Measurements from ENCODE around the gene STAT5A.

STAT5A gene

DNA sequence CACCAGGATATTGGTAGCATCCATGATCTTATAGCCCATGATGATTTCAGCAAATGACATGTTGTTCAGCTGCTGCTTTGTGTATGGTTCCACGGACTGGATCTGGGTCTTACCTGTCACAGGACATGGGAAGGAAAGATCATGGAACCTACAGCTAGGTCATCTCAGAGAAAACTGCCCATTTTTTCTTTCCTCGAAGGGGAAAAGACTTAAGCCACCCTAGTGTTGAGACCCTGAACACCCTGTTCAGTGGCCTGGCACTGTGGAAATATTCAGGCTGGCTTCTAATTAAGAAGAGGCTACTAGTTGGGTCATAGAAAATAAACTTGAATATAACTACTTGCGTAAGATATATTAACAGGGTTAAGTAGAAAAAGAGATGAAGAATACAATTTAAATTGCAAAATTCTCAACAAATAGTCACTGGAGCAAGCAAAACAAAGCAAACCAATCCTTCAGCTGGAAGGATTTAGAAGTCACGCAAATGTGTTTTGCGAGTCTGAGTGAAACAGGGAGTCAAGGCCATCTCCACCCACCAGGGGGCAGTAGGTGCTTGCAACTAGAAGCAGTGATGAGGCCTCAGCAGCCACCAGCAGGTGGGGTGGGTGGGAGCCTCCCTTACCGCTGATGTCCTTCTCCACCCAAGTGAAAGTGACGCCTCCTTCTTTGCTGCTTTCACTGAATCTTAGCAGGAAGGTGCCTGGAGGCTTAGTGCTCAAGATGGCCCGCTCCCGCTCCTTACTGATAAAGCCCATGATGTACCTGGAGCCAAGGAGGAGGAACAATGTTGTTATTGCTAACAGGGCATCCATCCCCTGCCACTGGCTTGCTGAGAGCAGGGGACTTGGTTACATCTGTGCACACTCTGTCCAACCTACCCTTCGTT is 34.3 kb downstream of the STAT5A start:
- no peak for TF ChIP-seq GATA3 (IDR thresholded peaks at IDR 0.05; ENCODE audit: low read depth, low read length)
- no peak for TF ChIP-seq GATA2 (IDR thresholded peaks at IDR 0.05; ENCODE audit: low read depth, low read length)

GRCh38 chr17:42323268-42323773 is 35.0 kb downstream of the STAT5A start:
- no peak for TF ChIP-seq GATA3 (IDR thresholded peaks at IDR 0.05; ENCODE audit: low read depth, low read length)
- TF ChIP-seq GATA2 (IDR thresholded peaks at IDR 0.05; ENCODE audit: low read depth, low read length) = no peak

GRCh38 chr17:42325026-42325425 is 36.7 kb downstream of the STAT5A start:
- TF ChIP-seq GATA2 (IDR thresholded peaks at IDR 0.05; ENCODE audit: low read depth, low read length) = no peak
- no peak for TF ChIP-seq GATA3 (IDR thresholded peaks at IDR 0.05; ENCODE audit: low read depth, low read length)

GRCh38 chr17:42329025-42329976 is 41.0 kb downstream of the STAT5A start:
- TF ChIP-seq GATA2 (IDR thresholded peaks at IDR 0.05; ENCODE audit: low read depth, low read length) (no peak), GATA3 (IDR thresholded peaks at IDR 0.05; ENCODE audit: low read depth, low read length) (no peak)

GRCh38 chr17:42333053-42333452 is 44.8 kb downstream of the STAT5A start:
- TF ChIP-seq GATA3 (IDR thresholded peaks at IDR 0.05; ENCODE audit: low read depth, low read length) (no peak), GATA2 (IDR thresholded peaks at IDR 0.05; ENCODE audit: low read depth, low read length) (no peak)

- TF ChIP-seq GATA3 (IDR thresholded peaks at IDR 0.05; ENCODE audit: low read depth, low read length) = no peak
- no peak for TF ChIP-seq GATA2 (IDR thresholded peaks at IDR 0.05; ENCODE audit: low read depth, low read length)
These were observed 46.4 kb downstream of the STAT5A start for GRCh38 chr17:42334677-42335076.

- TF ChIP-seq GATA3 (IDR thresholded peaks at IDR 0.05; ENCODE audit: low read depth, low read length) = no peak
- TF ChIP-seq GATA2 (IDR thresholded peaks at IDR 0.05; ENCODE audit: low read depth, low read length) = no peak
These were observed 49.1 kb downstream of the STAT5A start for GRCh38 chr17:42337442-42337841.

GRCh38 chr17:42338427-42338985 is 50.2 kb downstream of the STAT5A start:
- TF ChIP-seq GATA2 (IDR thresholded peaks at IDR 0.05; ENCODE audit: low read depth, low read length) (no peak), GATA3 (IDR thresholded peaks at IDR 0.05; ENCODE audit: low read depth, low read length) (no peak)

DNA sequence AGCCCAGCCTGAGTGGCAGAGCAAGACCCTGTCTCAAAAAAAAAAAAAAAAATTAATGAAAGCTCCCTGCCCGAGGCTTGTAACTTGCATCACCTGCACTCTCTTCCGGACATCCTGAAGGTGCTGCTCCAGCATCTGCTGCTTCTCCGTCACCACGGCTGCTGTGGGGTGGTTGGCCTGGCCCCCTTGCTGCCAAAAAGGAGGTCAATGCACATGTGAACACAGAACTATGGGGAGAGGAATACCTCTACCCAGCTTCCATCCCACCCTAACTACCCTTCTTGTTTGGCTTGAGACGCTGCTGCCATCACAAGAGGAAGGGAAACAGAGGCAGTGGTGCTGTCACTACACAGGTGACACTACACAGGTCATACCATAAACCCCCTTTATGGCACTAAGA is 50.9 kb downstream of the STAT5A start:
- no peak for TF ChIP-seq GATA3 (IDR thresholded peaks at IDR 0.05; ENCODE audit: low read depth, low read length)
- TF ChIP-seq GATA2 (IDR thresholded peaks at IDR 0.05; ENCODE audit: low read depth, low read length) = no peak

DNA sequence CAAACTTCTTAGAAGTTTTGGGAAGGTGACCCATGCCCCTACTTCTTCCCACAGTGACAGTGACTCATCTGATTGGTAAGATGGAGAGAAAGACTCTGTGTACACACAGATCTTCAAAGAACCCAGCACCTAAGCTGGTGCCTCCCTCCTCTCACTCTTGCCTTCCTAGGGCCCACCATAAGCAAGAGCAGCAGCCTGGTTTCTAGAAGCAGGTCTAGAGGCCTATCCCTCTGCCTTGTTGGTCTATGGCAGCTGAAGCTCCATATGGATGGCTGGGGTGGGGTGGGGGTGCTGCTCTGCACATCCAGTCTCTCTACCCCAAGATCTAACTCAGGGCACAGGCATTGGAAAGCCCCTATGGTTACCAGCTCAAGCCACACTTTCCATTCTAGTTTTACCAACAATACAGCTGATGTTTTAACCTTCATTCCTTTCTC is 52.4 kb downstream of the STAT5A start:
- no peak for TF ChIP-seq GATA3 (IDR thresholded peaks at IDR 0.05; ENCODE audit: low read depth, low read length)
- TF ChIP-seq GATA2 (IDR thresholded peaks at IDR 0.05; ENCODE audit: low read depth, low read length) = no peak

GRCh38 chr17:42341568-42341967 is 53.3 kb downstream of the STAT5A start:
- TF ChIP-seq GATA2 (IDR thresholded peaks at IDR 0.05; ENCODE audit: low read depth, low read length) = no peak
- no peak for TF ChIP-seq GATA3 (IDR thresholded peaks at IDR 0.05; ENCODE audit: low read depth, low read length)

- TF ChIP-seq GATA3 (IDR thresholded peaks at IDR 0.05; ENCODE audit: low read depth, low read length) = no peak
- TF ChIP-seq GATA2 (IDR thresholded peaks at IDR 0.05; ENCODE audit: low read depth, low read length) = no peak
These were observed 54.1 kb downstream of the STAT5A start for GRCh38 chr17:42342242-42343008.

DNA sequence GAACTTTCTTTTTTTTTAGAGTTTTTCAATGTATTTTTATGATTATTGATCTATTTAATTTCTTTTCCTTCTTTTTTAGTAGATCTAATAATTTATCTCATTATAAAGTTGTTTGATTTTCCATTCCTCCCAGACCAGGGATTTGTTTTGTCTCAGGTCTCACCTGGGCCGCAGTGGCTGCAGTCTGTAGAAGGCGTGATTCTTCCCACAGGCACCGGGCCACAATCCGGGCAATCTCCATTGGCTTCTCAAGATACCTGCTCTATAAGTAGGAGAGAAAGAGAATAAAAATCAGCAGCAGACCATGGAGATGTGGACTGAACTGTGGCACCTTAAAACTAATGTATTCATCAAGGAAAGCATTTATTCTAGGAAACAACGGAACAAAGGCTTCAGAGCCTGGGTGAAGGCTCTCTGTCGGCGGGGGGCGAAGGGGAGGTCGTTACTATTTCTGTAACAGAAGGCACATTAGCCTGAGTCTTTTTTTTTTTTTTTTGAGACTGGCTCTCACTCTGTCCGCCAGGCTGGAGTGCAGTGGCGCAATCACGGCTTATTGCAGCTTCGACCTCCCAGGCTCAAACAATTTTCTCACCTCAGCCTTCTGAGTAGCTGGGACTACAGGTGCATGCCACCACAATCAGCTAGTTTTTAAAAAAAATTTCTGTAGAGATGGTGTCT is 57.2 kb downstream of the STAT5A start:
- TF ChIP-seq GATA2 (IDR thresholded peaks at IDR 0.05; ENCODE audit: low read depth, low read length) = no peak
- TF ChIP-seq GATA3 (IDR thresholded peaks at IDR 0.05; ENCODE audit: low read depth, low read length) = no peak
